Mesendoderm (in vitro differentiated cells): ENCODE measurements around the gene S100A8.
A peak's percentile ranks its signal among the peaks of the same experiment; 100 is the strongest.

Experiments used
- DNase-seq: peaks from one replicate; pipeline ENCODE4 v3.0.0; 2013
- H2AK5ac ChIP-seq: 2 replicates; pipeline ENCODE4 v1.6.1; 2013; ENCODE audit warnings: low read length, inconsistent platforms
- H2BK120ac ChIP-seq: 2 replicates; pipeline ENCODE4 v1.6.1; 2013; ENCODE audit warnings: low read depth, mild to moderate bottlenecking, low read length, moderate library complexity, mixed read lengths
- H2BK15ac ChIP-seq: replicated peaks from 2 replicates; pipeline ENCODE4 v1.6.1; 2013; ENCODE audit warnings: low read depth, mild to moderate bottlenecking, moderate library complexity
- H2BK5ac ChIP-seq: 2 replicates; pipeline ENCODE4 v1.6.1; 2013; ENCODE audit warnings: low read length, inconsistent platforms
- H3K18ac ChIP-seq: 2 replicates; pipeline ENCODE4 v1.6.1; 2013; ENCODE audit warnings: mild to moderate bottlenecking, low read length, mixed read lengths
- H3K23ac ChIP-seq: one replicate; pipeline ENCODE4 v1.6.1; 2013; ENCODE audit warnings: low read length
- H3K27ac ChIP-seq: 2 replicates; pipeline ENCODE4 v1.5.1; 2013; ENCODE audit warnings: low read depth, mild to moderate bottlenecking, inconsistent platforms, low read length, moderate library complexity
- H3K27me3 ChIP-seq: 2 replicates; pipeline ENCODE4 v1.6.1; 2013; ENCODE audit warnings: low read length, control low read depth, mild to moderate bottlenecking, inconsistent platforms; ENCODE audit not compliant: insufficient read depth, poor library complexity
- H3K36me3 ChIP-seq: 2 replicates; pipeline ENCODE4 v1.6.1; 2013; ENCODE audit warnings: low read length, inconsistent platforms; ENCODE audit not compliant: control insufficient read depth, insufficient read depth
- H3K4ac ChIP-seq: one replicate; pipeline ENCODE4 v1.6.1; 2013; ENCODE audit warnings: low read depth, mild to moderate bottlenecking, low read length, moderate library complexity
- H3K4me1 ChIP-seq: 2 replicates; pipeline ENCODE4 v1.6.1; 2013; ENCODE audit warnings: low read depth, low read length, inconsistent platforms; ENCODE audit not compliant: control insufficient read depth
- H3K4me2 ChIP-seq: 2 replicates; pipeline ENCODE4 v1.6.1; 2013; ENCODE audit warnings: low read length
- H3K4me3 ChIP-seq: 2 replicates; pipeline ENCODE4 v1.5.1; 2013; ENCODE audit warnings: mild to moderate bottlenecking, low read length
- H3K56ac ChIP-seq: one replicate; pipeline ENCODE4 v1.6.1; 2013; ENCODE audit warnings: low read length
- H3K79me1 ChIP-seq: 2 replicates; pipeline ENCODE4 v1.6.1; 2013; ENCODE audit warnings: low read length, inconsistent platforms
- H3K79me2 ChIP-seq: 2 replicates; pipeline ENCODE4 v1.6.1; 2013; ENCODE audit warnings: mild to moderate bottlenecking, low read length; ENCODE audit not compliant: control insufficient read depth, insufficient read depth
- H3K9ac ChIP-seq: 2 replicates; pipeline ENCODE4 v1.6.1; 2013; ENCODE audit warnings: low read length, inconsistent platforms
- H4K5ac ChIP-seq: one replicate; pipeline ENCODE4 v1.6.1; 2013; ENCODE audit warnings: low read length
- H4K8ac ChIP-seq: one replicate; pipeline ENCODE4 v1.6.1; 2013; ENCODE audit warnings: low read depth, mild to moderate bottlenecking, control low read depth, low read length, moderate library complexity
- WGBS: extraction: QIAGEN DNeasy Blood & Tissue Kit; methylation state at CpG from one replicate; pipeline ENCODE4 v1.1.7; 2013; ENCODE audit warnings: low lambda C conversion rate, missing lambda C conversion rate; ENCODE audit not compliant: insufficient coverage; ENCODE audit errors: extremely low coverage; 5-methylcytosine and 5-hydroxymethylcytosine counted together

S100A8 gene

DNA sequence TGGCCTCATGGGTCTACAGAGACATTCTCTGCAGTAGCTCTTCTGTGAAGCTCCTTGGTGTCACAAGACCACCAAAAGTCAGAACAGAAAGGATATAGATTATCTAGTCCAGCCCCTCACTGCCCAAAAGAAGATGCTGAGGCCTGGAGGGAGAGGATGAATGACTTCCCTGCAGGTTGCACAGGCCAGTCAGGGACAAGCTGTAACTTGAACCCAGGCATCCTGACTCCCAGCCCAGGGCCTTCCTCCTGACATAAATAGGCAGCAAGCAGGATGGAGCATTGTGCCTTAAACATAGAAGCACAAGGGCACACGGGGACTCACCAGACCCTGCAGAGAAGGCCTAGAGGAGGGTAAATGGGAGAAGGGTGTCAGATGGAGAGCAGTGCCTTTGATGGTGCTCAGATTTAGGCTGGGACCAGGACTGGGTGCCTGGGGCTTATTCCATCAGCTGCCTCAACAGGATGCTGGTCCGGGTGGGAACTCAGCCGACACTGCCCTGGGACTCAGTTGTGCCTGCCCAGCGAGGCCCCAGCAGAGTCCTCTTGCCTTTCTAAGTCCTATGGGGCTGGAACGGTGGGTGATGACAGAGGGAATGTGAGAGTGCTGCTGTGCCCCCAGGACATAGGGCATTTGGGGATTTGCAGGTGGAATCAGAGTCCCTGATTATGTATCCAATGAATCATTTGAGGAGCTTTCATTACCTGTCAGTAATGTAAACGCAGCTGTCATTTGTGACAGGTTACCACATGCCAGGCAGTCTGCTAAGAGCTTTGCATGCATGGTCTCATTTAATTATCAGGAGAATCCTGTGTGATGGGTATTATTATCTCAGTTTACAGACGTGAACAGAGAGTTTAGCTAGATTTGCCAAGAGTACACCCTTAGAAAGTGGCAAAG is 38.6 kb upstream of the S100A8 start:
- Histone ChIP-seq H3K4me3 (no peak overlapping the region), H3K79me1 (no peaks in the 10 kb centered on the region), H3K27me3 (no peaks in the 10 kb centered on the region), H3K36me3 (no peaks in the 10 kb centered on the region), H2BK120ac (no peak overlapping the region), H3K4me1 (no peaks in the 10 kb centered on the region), H3K27ac (no peak overlapping the region), H3K79me2 (no peaks in the 10 kb centered on the region), H3K4me2 (no peak overlapping the region), H4K8ac (no peak overlapping the region), H3K23ac (no peak overlapping the region), H3K4ac (no peak overlapping the region), H2BK5ac (no peak overlapping the region), H3K9ac (no peak overlapping the region), H4K5ac (no peak overlapping the region), H2AK5ac (no peak overlapping the region), H2BK15ac (no peak overlapping the region), H3K18ac (no peak overlapping the region), H3K56ac (no peak overlapping the region)
- no peak for DNase-seq
- WGBS = no CpG with 5 or more reads among the region's 7 CpGs

DNA sequence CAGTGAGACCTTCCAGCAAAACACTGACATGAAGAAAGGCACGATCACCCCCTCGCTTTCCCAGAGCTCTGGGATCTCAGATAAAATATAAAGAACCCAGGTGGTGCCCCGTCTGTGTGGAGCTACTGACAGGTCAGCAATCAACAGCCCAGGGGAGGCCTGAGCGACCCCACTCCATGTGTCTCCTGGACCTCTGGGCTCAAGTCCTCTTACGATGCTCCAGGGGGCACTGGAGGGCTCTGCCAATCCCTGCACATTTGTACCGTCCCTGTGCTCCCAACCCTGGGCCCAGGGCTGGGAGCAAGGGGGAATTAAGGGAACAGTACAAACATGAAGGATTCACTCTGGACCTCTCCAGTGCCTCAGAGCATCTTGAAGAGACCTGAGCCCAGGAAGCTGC is 37.9 kb upstream of the S100A8 start:
- Histone ChIP-seq H3K56ac (no peak overlapping the region), H3K27me3 (no peaks in the 10 kb centered on the region), H3K79me1 (no peaks in the 10 kb centered on the region), H3K23ac (no peak overlapping the region), H4K8ac (no peak overlapping the region), H3K9ac (no peak overlapping the region), H3K4ac (no peak overlapping the region), H2BK5ac (no peak overlapping the region), H3K4me3 (no peak overlapping the region), H3K79me2 (no peaks in the 10 kb centered on the region), H2AK5ac (no peak overlapping the region), H3K4me1 (no peaks in the 10 kb centered on the region), H3K27ac (no peak overlapping the region), H4K5ac (no peak overlapping the region), H3K18ac (no peak overlapping the region), H2BK15ac (no peak overlapping the region), H3K36me3 (no peaks in the 10 kb centered on the region), H2BK120ac (no peak overlapping the region), H3K4me2 (no peak overlapping the region)
- WGBS = no CpG with 5 or more reads among the region's 6 CpGs
- DNase-seq = peak; percentile 25

DNA sequence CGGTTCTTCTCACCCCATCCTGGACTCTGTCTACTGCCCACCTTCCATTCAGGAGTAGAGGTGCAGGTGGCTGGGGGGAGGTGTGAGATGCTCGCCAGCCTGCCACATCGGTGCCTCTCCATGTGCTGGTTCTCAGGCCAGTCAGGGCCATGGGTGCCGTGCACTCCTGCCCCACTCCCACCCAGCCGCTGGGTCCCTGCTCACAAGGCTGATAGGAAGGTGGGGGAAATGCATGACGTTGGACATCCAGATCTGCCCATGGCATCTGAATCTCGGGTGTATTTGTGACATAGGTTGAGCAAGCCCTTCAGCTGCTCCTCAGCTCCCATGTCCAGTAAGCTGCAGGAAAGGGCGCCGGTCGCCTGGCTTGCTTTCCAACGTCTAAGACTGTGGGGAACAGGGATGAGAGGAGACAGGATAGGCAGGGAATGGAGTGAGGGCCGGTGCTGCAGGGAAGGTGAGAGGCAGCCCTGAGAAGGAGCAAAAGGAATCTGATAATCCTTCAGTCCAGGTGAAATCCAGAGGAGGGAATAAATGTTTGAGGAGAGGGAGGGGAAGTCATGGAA is 37.3 kb upstream of the S100A8 start:
- WGBS = no CpG with 5 or more reads among the region's 12 CpGs
- Histone ChIP-seq H3K23ac (no peak overlapping the region), H4K5ac (no peak overlapping the region), H3K4me1 (no peaks in the 10 kb centered on the region), H3K79me2 (no peaks in the 10 kb centered on the region), H3K79me1 (no peaks in the 10 kb centered on the region), H2AK5ac (no peak overlapping the region), H4K8ac (no peak overlapping the region), H2BK5ac (no peak overlapping the region), H3K56ac (no peak overlapping the region), H3K4me2 (no peak overlapping the region), H3K9ac (no peak overlapping the region), H3K4me3 (no peak overlapping the region), H3K36me3 (no peaks in the 10 kb centered on the region), H2BK15ac (no peak overlapping the region), H2BK120ac (no peak overlapping the region), H3K27me3 (no peaks in the 10 kb centered on the region), H3K18ac (no peak overlapping the region), H3K27ac (no peak overlapping the region), H3K4ac (no peak overlapping the region)
- no peak for DNase-seq

DNA sequence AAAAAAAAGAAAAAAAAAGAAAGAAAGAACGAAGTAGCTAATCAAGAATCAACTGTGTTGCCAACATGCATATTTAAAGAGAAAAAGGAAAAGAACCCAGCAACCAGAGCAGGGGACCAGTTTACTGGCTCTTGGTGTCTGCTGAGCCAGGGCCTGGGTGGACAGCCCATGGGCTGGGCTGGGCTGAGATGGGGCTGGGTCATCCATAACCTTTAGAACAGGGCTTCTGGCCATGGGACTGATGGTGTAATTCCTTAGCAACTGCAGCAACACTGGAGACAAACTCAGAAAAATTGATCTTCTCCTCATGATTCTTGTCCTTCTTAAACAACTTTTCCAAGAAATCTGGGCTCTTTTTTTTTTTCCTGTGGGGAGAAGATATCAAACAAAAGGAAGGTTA is 35.9 kb upstream of the S100A8 start:
- no peaks in the 10 kb centered on the region for H3K4me1 ChIP-seq
- H2BK120ac ChIP-seq = no peak overlapping the region
- no peak overlapping the region for H3K4me3 ChIP-seq
- no peak overlapping the region for H3K9ac ChIP-seq
- H3K23ac ChIP-seq = no peak overlapping the region
- H3K27ac ChIP-seq = no peak overlapping the region
- H3K4me2 ChIP-seq = no peak overlapping the region
- H3K27me3 ChIP-seq = no peaks in the 10 kb centered on the region
- no peak for DNase-seq
- no peak overlapping the region for H3K56ac ChIP-seq
- H2BK15ac ChIP-seq = no peak overlapping the region
- H4K5ac ChIP-seq = no peak overlapping the region
- no peaks in the 10 kb centered on the region for H3K79me2 ChIP-seq
- no peak overlapping the region for H4K8ac ChIP-seq
- H3K79me1 ChIP-seq = no peaks in the 10 kb centered on the region
- no peak overlapping the region for H2AK5ac ChIP-seq
- no peak overlapping the region for H3K18ac ChIP-seq
- H3K4ac ChIP-seq = no peak overlapping the region
- no peaks in the 10 kb centered on the region for H3K36me3 ChIP-seq
- H2BK5ac ChIP-seq = no peak overlapping the region
- WGBS = no CpG with 5 or more reads among the region's 1 CpG

DNA sequence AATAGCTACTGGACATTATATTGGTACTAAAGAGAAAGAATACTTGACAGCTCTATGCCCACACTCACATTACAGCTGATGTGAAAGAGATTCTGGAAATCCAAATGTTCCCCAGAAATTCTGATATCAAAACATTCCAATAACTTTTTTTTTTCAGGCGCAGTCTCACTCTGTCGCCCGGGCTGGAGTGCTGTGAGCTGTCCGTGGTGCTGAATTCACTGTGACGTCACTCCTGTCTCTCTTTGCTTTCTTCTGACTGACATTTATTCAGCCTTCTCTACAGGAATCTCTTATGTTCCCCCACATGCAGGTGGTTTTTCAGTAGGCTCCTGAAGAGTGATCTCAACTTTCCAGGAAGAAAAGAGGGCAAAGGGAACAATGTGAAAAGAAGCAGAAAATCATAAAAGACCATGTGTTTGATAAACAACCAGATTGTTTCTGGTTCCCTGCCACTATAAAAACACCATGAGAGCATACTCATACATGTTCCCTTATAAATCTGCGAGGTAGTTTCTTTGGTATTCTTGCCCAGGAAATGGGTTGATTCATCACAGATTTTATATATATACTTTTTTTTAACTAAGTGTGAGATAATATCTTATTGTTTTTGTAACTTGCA is 31.7 kb upstream of the S100A8 start:
- H3K27ac ChIP-seq = no peak overlapping the region
- peak; percentile 66 for DNase-seq
- WGBS = no CpG with 5 or more reads among the region's 6 CpGs

More for the DNA sequence above, 31.7 kb upstream of the S100A8 start:
- H3K56ac ChIP-seq = no peak overlapping the region
- H3K27me3 ChIP-seq = no peaks in the 10 kb centered on the region
- no peak overlapping the region for H2BK5ac ChIP-seq
- no peak overlapping the region for H4K8ac ChIP-seq
- no peaks in the 10 kb centered on the region for H3K4me1 ChIP-seq
- no peak overlapping the region for H3K23ac ChIP-seq
- H2BK15ac ChIP-seq = no peak overlapping the region
- H3K36me3 ChIP-seq = no peaks in the 10 kb centered on the region
- H3K4me2 ChIP-seq = no peak overlapping the region
- no peak overlapping the region for H3K4me3 ChIP-seq
- no peaks in the 10 kb centered on the region for H3K79me1 ChIP-seq
- H2AK5ac ChIP-seq = no peak overlapping the region
- no peak overlapping the region for H2BK120ac ChIP-seq
- H3K4ac ChIP-seq = no peak overlapping the region
- H3K18ac ChIP-seq = no peak overlapping the region
- no peak overlapping the region for H4K5ac ChIP-seq
- H3K9ac ChIP-seq = no peak overlapping the region
- no peaks in the 10 kb centered on the region for H3K79me2 ChIP-seq
